H1 (cell line): Measurements from ENCODE around the gene MAGI2. TPM values are rescaled to one million over a fixed set of nuclear protein-coding genes. Genes with fewer than 3 reads are reported as not detected.
"Not testable (repeated sequence)": the region's sequence is repeated elsewhere in the genome, so short reads cannot be mapped to it uniquely, and the experiment has no call there.

ENCODE experiments used
- CTCF ChIA-PET: fragments of 300-600 bp; sonication (Branson Sonifier 250); formaldehyde crosslinking; loops from one replicate; lab custom pipeline; 2021; ENCODE audit not compliant: partially characterized antibody; lab: Charles Lee
- POLR2A ChIA-PET: fragments of 300-600 bp; sonication (Branson Sonifier 250); formaldehyde crosslinking; loops from one replicate; lab custom pipeline; 2021; ENCODE audit warnings: inconsistent platforms; ENCODE audit not compliant: partially characterized antibody; lab: Charles Lee
- DNase-seq, 2 experiments: peaks; one replicate each; pipeline versions ENCODE4 v3.0.0 to v3.0.0-alpha.2; 2010 to 2022; ENCODE audit warnings: low spot score in 2 of 2, low read depth in 1 of 2, mixed read lengths in 1 of 2
- FAIRE-seq: peaks from 2 replicates; lab custom pipeline; 2011; peaks lifted over from hg19 to GRCh38; lab: Jason Lieb, UNC
- H2AFZ ChIP-seq: 2 replicates; pipeline ENCODE4 v1.8.1; 2012; ENCODE audit warnings: low read length, inconsistent platforms
- H2AK5ac ChIP-seq: 2 replicates; pipeline ENCODE4 v1.6.1; 2013; ENCODE audit warnings: low read depth, low read length
- H2BK120ac ChIP-seq: replicated peaks from 2 replicates; pipeline ENCODE3; 2013; ENCODE audit warnings: low read depth, low read length, inconsistent platforms
- H2BK12ac ChIP-seq: 2 replicates; pipeline ENCODE4 v1.6.1; 2013; ENCODE audit warnings: low read depth, low read length
- H2BK15ac ChIP-seq: 2 replicates; pipeline ENCODE4 v1.6.1; 2013; ENCODE audit warnings: low read length
- H2BK20ac ChIP-seq: 2 replicates; pipeline ENCODE4 v1.6.1; 2013; ENCODE audit warnings: low read length
- H2BK5ac ChIP-seq: 2 replicates; pipeline ENCODE4 v1.6.1; 2013; ENCODE audit warnings: low read depth, low read length
- H3K14ac ChIP-seq: 2 replicates; pipeline ENCODE4 v1.6.1; 2013; ENCODE audit warnings: inconsistent platforms; ENCODE audit not compliant: insufficient read length
- H3K18ac ChIP-seq: 2 replicates; pipeline ENCODE4 v1.6.1; 2013; ENCODE audit warnings: low read length; ENCODE audit errors: extremely low read depth
- H3K23ac ChIP-seq: 2 replicates; pipeline ENCODE4 v1.6.1; 2013; ENCODE audit warnings: inconsistent platforms; ENCODE audit not compliant: insufficient read length
- H3K23me2 ChIP-seq: 2 replicates; pipeline ENCODE4 v1.6.1; 2013; ENCODE audit warnings: low read depth, low read length
- H3K27ac ChIP-seq: 2 replicates; pipeline ENCODE4 v1.6.1; 2011; ENCODE audit warnings: low read depth, low read length, inconsistent platforms
- H3K27me3 ChIP-seq, 4 experiments: replicated peaks in 1 of 4; 1 replicate in 1 of 4; 2 replicates in 3 of 4; pipeline versions ENCODE4 v1.6.1 to v1.8.1; 2011 to 2013; ENCODE audit warnings: low read length in 3 of 4, mild to moderate bottlenecking in 3 of 4, inconsistent platforms in 2 of 4, mixed read lengths in 2 of 4, moderate library complexity in 1 of 4; ENCODE audit not compliant: control insufficient read depth in 3 of 4, insufficient read depth in 3 of 4; ENCODE audit errors: extremely low read depth in 1 of 4
- H3K36me3 ChIP-seq, 4 experiments: 2 replicates each; pipeline versions ENCODE4 v1.6.1 to v1.8.1; 2011 to 2013; ENCODE audit warnings: mild to moderate bottlenecking in 4 of 4, low read length in 3 of 4, moderate library complexity in 2 of 4, control low read depth in 1 of 4, inconsistent platforms in 1 of 4; ENCODE audit not compliant: insufficient read depth in 4 of 4, control insufficient read depth in 2 of 4
- H3K4ac ChIP-seq: replicated peaks from 2 replicates; pipeline ENCODE3; 2013; ENCODE audit warnings: low read length, low read depth, mixed read lengths, inconsistent platforms; ENCODE audit not compliant: insufficient read length
- H3K4me1 ChIP-seq, 4 experiments: replicated peaks in 1 of 4; 1 replicate in 1 of 4; 2 replicates in 3 of 4; pipeline versions ENCODE4 v1.6.1 to v1.8.1; 2011 to 2013; ENCODE audit warnings: low read length in 3 of 4, inconsistent platforms in 2 of 4, mixed read lengths in 1 of 4; ENCODE audit not compliant: insufficient read depth in 4 of 4, control insufficient read depth in 3 of 4
- H3K4me2 ChIP-seq, 2 experiments: 2 replicates each; pipeline versions ENCODE4 v1.6.1 to v1.8.1; 2011 to 2013; ENCODE audit warnings: low read depth in 2 of 2, low read length in 2 of 2, control low read depth in 1 of 2, inconsistent platforms in 1 of 2, mild to moderate bottlenecking in 1 of 2; ENCODE audit not compliant: insufficient read depth in 1 of 2
- H3K4me3 ChIP-seq, 4 experiments: fragments of 200-600, 300-600 bp in 1 of 4; sonication (generic), shearing (Covaris generic), sonication (Bioruptor Twin) in 1 of 4; 2 replicates each; pipeline versions ENCODE4 v1.5.1 to v1.8.1; 2011 to 2016; ENCODE audit warnings: low read length in 4 of 4, low read depth in 3 of 4, control low read depth in 2 of 4, inconsistent platforms in 2 of 4, mild to moderate bottlenecking in 2 of 4, mixed read lengths in 1 of 4, moderate library complexity in 1 of 4; ENCODE audit not compliant: insufficient read depth in 2 of 4; ENCODE audit errors: extremely low read depth in 1 of 4
- H3K56ac ChIP-seq: replicated peaks from 2 replicates; pipeline ENCODE3; 2013; ENCODE audit warnings: low read depth, mild to moderate bottlenecking, mixed read lengths, low read length, inconsistent platforms; ENCODE audit not compliant: insufficient read length
- H3K79me1 ChIP-seq: 2 replicates; pipeline ENCODE4 v1.6.1; 2013; ENCODE audit warnings: low read depth, low read length, control low read depth
- H3K79me2 ChIP-seq, 2 experiments: 2 replicates each; pipeline versions ENCODE4 v1.6.1 to v1.8.1; 2012 to 2013; ENCODE audit warnings: low read length in 2 of 2, mild to moderate bottlenecking in 2 of 2, inconsistent platforms in 1 of 2; ENCODE audit not compliant: insufficient read depth in 2 of 2, control insufficient read depth in 1 of 2
- H3K9ac ChIP-seq, 4 experiments: replicated peaks in 1 of 4; 1 replicate in 1 of 4; 2 replicates in 3 of 4; pipeline versions ENCODE4 v1.6.1 to v1.8.1; 2011 to 2013; ENCODE audit warnings: low read depth in 3 of 4, low read length in 3 of 4, control low read depth in 2 of 4, mild to moderate bottlenecking in 2 of 4, moderate library complexity in 2 of 4, inconsistent platforms in 1 of 4; ENCODE audit errors: extremely low read depth in 1 of 4
- H3K9me3 ChIP-seq, 2 experiments: 2 replicates each; pipeline versions ENCODE4 v1.6.1 to v1.8.1; 2012 to 2013; ENCODE audit warnings: mild to moderate bottlenecking in 2 of 2, moderate library complexity in 2 of 2, control low read depth in 1 of 2, inconsistent platforms in 1 of 2, low read depth in 1 of 2, low read length in 1 of 2, mixed read lengths in 1 of 2; ENCODE audit not compliant: insufficient read depth in 2 of 2
- H4K20me1 ChIP-seq, 2 experiments: replicated peaks in 1 of 2; 2 replicates each; pipeline versions ENCODE3 to v1.8.1; 2011 to 2013; ENCODE audit warnings: inconsistent platforms in 2 of 2, low read length in 2 of 2, mild to moderate bottlenecking in 1 of 2; ENCODE audit not compliant: insufficient read depth in 2 of 2, control insufficient read depth in 1 of 2
- H4K5ac ChIP-seq: 2 replicates; pipeline ENCODE4 v1.6.1; 2013; ENCODE audit warnings: low read length, low read depth, mixed read lengths, inconsistent platforms; ENCODE audit not compliant: insufficient read length
- H4K8ac ChIP-seq: 2 replicates; pipeline ENCODE4 v1.8.0; 2013; ENCODE audit warnings: mild to moderate bottlenecking, moderate library complexity, low read length, inconsistent platforms; ENCODE audit not compliant: insufficient read depth; ENCODE audit errors: extremely low read depth
- H4K91ac ChIP-seq: replicated peaks from 2 replicates; pipeline ENCODE3; 2013; ENCODE audit warnings: low read length, mixed read lengths, inconsistent platforms; ENCODE audit not compliant: insufficient read length
- JUND ChIP-seq: IDR thresholded peaks from 2 replicates; pipeline ENCODE4 v1.6.1; 2011; ENCODE audit warnings: mild to moderate bottlenecking, improper control_type of control experiment, low read length
- WGBS, 2 experiments: shearing (Covaris generic) in 1 of 2; methylation state at CpG; one replicate each; pipeline versions ENCODE4 v1.1.6 to v1.1.7; 2013 to 2015; ENCODE audit warnings: low lambda C conversion rate in 2 of 2, mixed read lengths in 2 of 2, inconsistent platforms in 1 of 2, low coverage in 1 of 2, missing lambda C conversion rate in 1 of 2; ENCODE audit not compliant: insufficient replicate concordance in 2 of 2, insufficient coverage in 1 of 2, insufficient read length in 1 of 2; ENCODE audit errors: extremely low coverage in 1 of 2, missing lambda C conversion rate in 1 of 2; 5-methylcytosine and 5-hydroxymethylcytosine counted together
- polyA plus RNA-seq, 7 experiments: library from polyadenylated mRNA; depleted of rRNA in 3 of 7; stranded (reverse) in 5 of 7; unstranded in 2 of 7; fragments of >200 nt in 5 of 7; fragments of 200-250 nt in 2 of 7; gene quantifications; 1 replicate in 5 of 7; 2 replicates in 1 of 7; 4 replicates in 1 of 7; pipeline versions ENCODE4 v1.2.1 to v1.2.3, GENCODE V29; 2011 to 2013; ENCODE audit warnings: missing spikeins in 2 of 7, mixed read lengths in 2 of 7
- total RNA-seq: library from RNA; stranded (reverse); fragmentation: NEBNext Ultra II Directional; extraction: Animal tissue kit (Norgen Biotek cat#: 25700); gene quantifications from 2 replicates; pipeline ENCODE4 v1.2.1, GENCODE V29; 2021

MAGI2 gene
- total and polyA plus RNA-seq, 2 of the 8 experiments (the other 6 are each of a cell fraction or from before 2014, with no cell fraction given), result 6.0 to 27.3 TPM

DNA sequence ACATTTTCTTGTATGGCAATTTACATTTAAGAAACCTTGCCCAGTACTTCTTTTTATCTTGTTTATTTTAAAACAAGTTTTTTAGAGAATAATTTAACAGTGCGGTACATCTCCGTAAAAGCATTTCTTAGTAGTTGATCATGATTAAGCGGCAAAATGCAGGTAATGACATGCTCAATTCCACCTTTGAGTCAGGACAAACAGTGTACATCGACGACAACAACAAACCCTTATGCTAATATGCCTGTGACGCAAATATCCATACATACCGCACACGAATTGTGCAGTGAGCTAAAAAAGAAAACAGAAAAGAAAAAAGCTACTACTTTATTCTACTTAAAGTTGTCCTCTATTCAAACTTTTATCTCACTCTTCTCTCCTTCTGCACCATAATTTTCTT, 1.9 kb downstream of the MAGI2 start:
- Histone ChIP-seq H3K4me1 (peaks cover 0 to 6% (median under 1%) of the 10 kb centered on the region in 4 experiments; a peak in 4 of 7 replicates), H3K23ac (no peak overlapping the region), H4K5ac (no peak overlapping the region), H3K4me3 (peak overlapping the region; percentile 63 to 68 (median 64)), H4K20me1 (peaks cover 0 to 3% of the 10 kb centered on the region in 2 experiments), H3K27ac (no peak overlapping the region), H4K91ac (no peak overlapping the region), H2AFZ (peak overlapping the region; percentile 60; the same call in 1 of the 2 replicates), H3K23me2 (peaks cover 23% of the 10 kb centered on the region; the same call in 1 of the 2 replicates), H2AK5ac (no peak overlapping the region), H3K4ac (no peak overlapping the region), H3K9ac (no peak overlapping the region), H2BK20ac (no peak overlapping the region), H3K56ac (no peak overlapping the region), H2BK120ac (no peak overlapping the region), H3K14ac (no peak overlapping the region), H3K4me2 (peak overlapping the region; percentile 96 to 99), H3K27me3 (peaks cover 19 to 61% (median 47%) of the 10 kb centered on the region in 4 experiments), H3K18ac (no peak overlapping the region), H3K36me3 (no peaks in the 10 kb centered on the region), H2BK5ac (no peak overlapping the region), H4K8ac (no peak overlapping the region), H3K79me2 (no peaks in the 10 kb centered on the region), H3K79me1 (no peaks in the 10 kb centered on the region), H3K9me3 (no peaks in the 10 kb centered on the region), H2BK12ac (no peak overlapping the region), H2BK15ac (no peak overlapping the region)
- CTCF ChIA-PET, result interaction anchor here (0.9 to 2.2 kb wide), 2 partner anchors 21 to 62 kb away, joined by 3 to 7 read pairs; no protein-coding TSS in a partner anchor
- POLR2A ChIA-PET, result no interaction called here
- no peak for TF ChIP-seq JUND
- DNase-seq (no peak), FAIRE-seq (peak; percentile 62)
- 61% methylated on average over 8 of the region's 8 CpGs; no CpG with 5 or more reads in 1 of the 2 experiments for WGBS, 2 experiments

- H3K4ac ChIP-seq, DNase-seq, H3K36me3 ChIP-seq, H3K4me3 ChIP-seq, H3K27me3 ChIP-seq, H3K56ac ChIP-seq, FAIRE-seq, H3K4me1 ChIP-seq, H2BK20ac ChIP-seq, H3K14ac ChIP-seq, H3K79me1 ChIP-seq, H4K91ac ChIP-seq, H3K9me3 ChIP-seq, H3K9ac ChIP-seq, H2BK120ac ChIP-seq, H2AFZ ChIP-seq, H2BK15ac ChIP-seq, H2BK12ac ChIP-seq, H3K18ac ChIP-seq, H4K5ac ChIP-seq, H3K79me2 ChIP-seq, POLR2A ChIA-PET, H4K20me1 ChIP-seq, H3K4me2 ChIP-seq, H3K23me2 ChIP-seq, H2AK5ac ChIP-seq, H2BK5ac ChIP-seq, H3K27ac ChIP-seq, H3K23ac ChIP-seq: not testable (repeated sequence)
- 0 out of 2 replicates have a peak overlapping the region, but pooled peaks have one; percentile 68 for H4K8ac ChIP-seq
- WGBS, 2 experiments, result 95% methylated on average over 3 of the region's 3 CpGs; no CpG with 5 or more reads in 1 of the 2 experiments
- CTCF ChIA-PET, result interaction anchor here (0.6 kb wide), 2 partner anchors 156 to 458 kb away, joined by 4 read pairs; no protein-coding TSS in a partner anchor
Measured at GRCh38 chr7:79442766-79443165, 10.7 kb downstream of the MAGI2 start.
